ENCODE data around the gene HECW1.

The HECW1 gene

DNA sequence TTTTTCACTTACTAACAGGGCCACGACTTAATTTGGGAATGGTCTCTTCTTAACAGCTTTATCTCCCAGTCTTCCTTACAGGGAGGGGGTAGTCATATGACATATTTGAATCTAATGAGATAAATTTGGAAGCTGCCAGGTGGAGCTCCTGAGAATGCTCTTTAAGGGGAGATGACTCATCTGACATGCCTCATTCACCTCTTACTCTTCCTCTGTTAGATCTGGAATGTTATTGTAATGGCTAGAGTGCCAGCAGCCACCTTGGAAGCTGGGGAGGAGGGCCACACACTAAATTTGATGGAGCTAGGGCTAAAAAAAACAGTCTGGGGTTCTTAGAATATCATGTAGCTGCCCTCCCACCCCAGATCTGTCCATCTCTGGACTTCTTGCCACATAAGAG is 22.7 kb downstream of the HECW1 start (continued):
- TF ChIP-seq, protein P1, sequence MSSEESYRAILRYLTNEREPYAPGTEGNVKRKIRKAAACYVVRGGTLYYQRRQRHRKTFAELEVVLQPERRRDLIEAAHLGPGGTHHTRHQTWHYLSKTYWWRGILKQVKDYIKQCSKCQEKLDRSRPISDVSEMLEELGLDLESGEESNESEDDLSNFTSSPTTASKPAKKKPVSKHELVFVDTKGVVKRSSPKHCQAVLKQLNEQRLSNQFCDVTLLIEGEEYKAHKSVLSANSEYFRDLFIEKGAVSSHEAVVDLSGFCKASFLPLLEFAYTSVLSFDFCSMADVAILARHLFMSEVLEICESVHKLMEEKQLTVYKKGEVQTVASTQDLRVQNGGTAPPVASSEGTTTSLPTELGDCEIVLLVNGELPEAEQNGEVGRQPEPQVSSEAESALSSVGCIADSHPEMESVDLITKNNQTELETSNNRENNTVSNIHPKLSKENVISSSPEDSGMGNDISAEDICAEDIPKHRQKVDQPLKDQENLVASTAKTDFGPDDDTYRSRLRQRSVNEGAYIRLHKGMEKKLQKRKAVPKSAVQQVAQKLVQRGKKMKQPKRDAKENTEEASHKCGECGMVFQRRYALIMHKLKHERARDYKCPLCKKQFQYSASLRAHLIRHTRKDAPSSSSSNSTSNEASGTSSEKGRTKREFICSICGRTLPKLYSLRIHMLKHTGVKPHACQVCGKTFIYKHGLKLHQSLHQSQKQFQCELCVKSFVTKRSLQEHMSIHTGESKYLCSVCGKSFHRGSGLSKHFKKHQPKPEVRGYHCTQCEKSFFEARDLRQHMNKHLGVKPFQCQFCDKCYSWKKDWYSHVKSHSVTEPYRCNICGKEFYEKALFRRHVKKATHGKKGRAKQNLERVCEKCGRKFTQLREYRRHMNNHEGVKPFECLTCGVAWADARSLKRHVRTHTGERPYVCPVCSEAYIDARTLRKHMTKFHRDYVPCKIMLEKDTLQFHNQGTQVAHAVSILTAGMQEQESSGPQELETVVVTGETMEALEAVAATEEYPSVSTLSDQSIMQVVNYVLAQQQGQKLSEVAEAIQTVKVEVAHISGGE (tag by site-specific recombination; conservative IDR thresholded peaks at IDR 0.05; ENCODE audit: low read depth): no peak
- no peak for TF ChIP-seq TRIM28 (IDR thresholded peaks at IDR 0.05; ENCODE audit: borderline replicate concordance, low read length)
- no peak for TF ChIP-seq ZNF132 (tag by site-specific recombination; IDR thresholded peaks at IDR 0.05; ENCODE audit: borderline replicate concordance)

DNA sequence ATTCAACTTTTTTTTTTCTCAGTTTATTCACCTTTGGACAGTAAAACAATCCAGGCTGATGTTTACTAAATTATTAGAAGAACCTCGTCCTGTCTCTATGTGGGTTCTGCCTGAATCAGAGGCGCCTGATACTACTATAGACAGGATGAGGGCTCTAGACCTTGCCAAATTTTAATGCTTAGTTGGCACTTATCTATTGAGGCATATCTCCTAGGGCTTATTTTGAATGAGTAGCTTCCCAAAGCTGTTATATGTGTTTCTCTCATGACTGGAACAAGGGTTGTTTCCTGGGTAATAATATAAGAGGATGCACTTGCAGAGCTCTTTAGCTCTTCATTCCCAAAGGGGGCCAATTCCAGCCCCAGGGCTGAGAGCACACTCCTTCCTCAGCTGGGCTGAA is 23.6 kb downstream of the HECW1 start:
- ChIA-PET CTCF (interaction anchor here (0.6 to 1.1 kb wide), 2 partner anchors 188 to 445 kb away, joined by 3 read pairs; no protein-coding TSS in a partner anchor), POLR2A (no interaction called here)
- Histone ChIP-seq H3K9me3 (ENCODE audit: control insufficient read depth, insufficient read depth, low read depth, low read length) (no peaks in the 10 kb centered on the region), H3K4me3 (ENCODE audit: low read depth, low read length) (no peak overlapping the region), H3K36me3 (ENCODE audit: control insufficient read depth in 2 of 2, insufficient read depth in 1 of 2, low read length in 2 of 2) (no peaks in the 10 kb centered on the region), H3K27ac (ENCODE audit: extremely low read depth, low read depth, low read length) (no peak overlapping the region), H3K4me1 (ENCODE audit: control insufficient read depth, insufficient read depth, low read length) (no peaks in the 10 kb centered on the region)
- TF ChIP-seq, protein P2, sequence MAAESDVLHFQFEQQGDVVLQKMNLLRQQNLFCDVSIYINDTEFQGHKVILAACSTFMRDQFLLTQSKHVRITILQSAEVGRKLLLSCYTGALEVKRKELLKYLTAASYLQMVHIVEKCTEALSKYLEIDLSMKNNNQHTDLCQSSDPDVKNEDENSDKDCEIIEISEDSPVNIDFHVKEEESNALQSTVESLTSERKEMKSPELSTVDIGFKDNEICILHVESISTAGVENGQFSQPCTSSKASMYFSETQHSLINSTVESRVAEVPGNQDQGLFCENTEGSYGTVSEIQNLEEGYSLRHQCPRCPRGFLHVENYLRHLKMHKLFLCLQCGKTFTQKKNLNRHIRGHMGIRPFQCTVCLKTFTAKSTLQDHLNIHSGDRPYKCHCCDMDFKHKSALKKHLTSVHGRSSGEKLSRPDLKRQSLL (tag by site-specific recombination; IDR thresholded peaks at IDR 0.05): no peak
- no peak for TF ChIP-seq ZFP37 (tag by site-specific recombination; IDR thresholded peaks at IDR 0.05)
- no peak for TF ChIP-seq ZNF610 (tag by site-specific recombination; IDR thresholded peaks at IDR 0.05; ENCODE audit: borderline replicate concordance)
- TF ChIP-seq, protein P3, sequence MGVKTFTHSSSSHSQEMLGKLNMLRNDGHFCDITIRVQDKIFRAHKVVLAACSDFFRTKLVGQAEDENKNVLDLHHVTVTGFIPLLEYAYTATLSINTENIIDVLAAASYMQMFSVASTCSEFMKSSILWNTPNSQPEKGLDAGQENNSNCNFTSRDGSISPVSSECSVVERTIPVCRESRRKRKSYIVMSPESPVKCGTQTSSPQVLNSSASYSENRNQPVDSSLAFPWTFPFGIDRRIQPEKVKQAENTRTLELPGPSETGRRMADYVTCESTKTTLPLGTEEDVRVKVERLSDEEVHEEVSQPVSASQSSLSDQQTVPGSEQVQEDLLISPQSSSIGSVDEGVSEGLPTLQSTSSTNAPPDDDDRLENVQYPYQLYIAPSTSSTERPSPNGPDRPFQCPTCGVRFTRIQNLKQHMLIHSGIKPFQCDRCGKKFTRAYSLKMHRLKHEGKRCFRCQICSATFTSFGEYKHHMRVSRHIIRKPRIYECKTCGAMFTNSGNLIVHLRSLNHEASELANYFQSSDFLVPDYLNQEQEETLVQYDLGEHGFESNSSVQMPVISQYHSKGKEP (tag by site-specific recombination; IDR thresholded peaks at IDR 0.05): no peak
- TF ChIP-seq, protein P4, sequence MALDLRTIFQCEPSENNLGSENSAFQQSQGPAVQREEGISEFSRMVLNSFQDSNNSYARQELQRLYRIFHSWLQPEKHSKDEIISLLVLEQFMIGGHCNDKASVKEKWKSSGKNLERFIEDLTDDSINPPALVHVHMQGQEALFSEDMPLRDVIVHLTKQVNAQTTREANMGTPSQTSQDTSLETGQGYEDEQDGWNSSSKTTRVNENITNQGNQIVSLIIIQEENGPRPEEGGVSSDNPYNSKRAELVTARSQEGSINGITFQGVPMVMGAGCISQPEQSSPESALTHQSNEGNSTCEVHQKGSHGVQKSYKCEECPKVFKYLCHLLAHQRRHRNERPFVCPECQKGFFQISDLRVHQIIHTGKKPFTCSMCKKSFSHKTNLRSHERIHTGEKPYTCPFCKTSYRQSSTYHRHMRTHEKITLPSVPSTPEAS (tag by site-specific recombination; IDR thresholded peaks at IDR 0.05): no peak
- TF ChIP-seq, protein P5, sequence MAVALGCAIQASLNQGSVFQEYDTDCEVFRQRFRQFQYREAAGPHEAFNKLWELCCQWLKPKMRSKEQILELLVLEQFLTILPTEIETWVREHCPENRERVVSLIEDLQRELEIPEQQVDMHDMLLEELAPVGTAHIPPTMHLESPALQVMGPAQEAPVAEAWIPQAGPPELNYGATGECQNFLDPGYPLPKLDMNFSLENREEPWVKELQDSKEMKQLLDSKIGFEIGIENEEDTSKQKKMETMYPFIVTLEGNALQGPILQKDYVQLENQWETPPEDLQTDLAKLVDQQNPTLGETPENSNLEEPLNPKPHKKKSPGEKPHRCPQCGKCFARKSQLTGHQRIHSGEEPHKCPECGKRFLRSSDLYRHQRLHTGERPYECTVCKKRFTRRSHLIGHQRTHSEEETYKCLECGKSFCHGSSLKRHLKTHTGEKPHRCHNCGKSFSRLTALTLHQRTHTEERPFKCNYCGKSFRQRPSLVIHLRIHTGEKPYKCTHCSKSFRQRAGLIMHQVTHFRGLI (tag by site-specific recombination; IDR thresholded peaks at IDR 0.05): no peak
- TF ChIP-seq BCL11B (tag by site-specific recombination; IDR thresholded peaks at IDR 0.05; ENCODE audit: low read depth): no peak
- no peak for TF ChIP-seq ZNF184 (tag by site-specific recombination; IDR thresholded peaks at IDR 0.05)
- TF ChIP-seq ZNF624 (tag by site-specific recombination; IDR thresholded peaks at IDR 0.05): no peak
- TF ChIP-seq, protein P6, sequence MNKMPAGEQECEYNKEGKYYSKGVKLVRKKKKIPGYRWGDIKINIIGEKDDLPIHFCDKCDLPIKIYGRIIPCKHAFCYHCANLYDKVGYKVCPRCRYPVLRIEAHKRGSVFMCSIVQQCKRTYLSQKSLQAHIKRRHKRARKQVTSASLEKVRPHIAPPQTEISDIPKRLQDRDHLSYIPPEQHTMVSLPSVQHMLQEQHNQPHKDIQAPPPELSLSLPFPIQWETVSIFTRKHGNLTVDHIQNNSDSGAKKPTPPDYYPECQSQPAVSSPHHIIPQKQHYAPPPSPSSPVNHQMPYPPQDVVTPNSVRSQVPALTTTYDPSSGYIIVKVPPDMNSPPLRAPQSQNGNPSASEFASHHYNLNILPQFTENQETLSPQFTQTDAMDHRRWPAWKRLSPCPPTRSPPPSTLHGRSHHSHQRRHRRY (tag by site-specific recombination; IDR thresholded peaks at IDR 0.05): no peak
- no peak for TF ChIP-seq ZNF140 (tag by site-specific recombination; IDR thresholded peaks at IDR 0.05)
- no peak for TF ChIP-seq ZNF121 (tag by site-specific recombination; IDR thresholded peaks at IDR 0.05)
- TF ChIP-seq ZNF658 (tag by site-specific recombination; IDR thresholded peaks at IDR 0.05): no peak
- TF ChIP-seq ZNF777 (tag by site-specific recombination; IDR thresholded peaks at IDR 0.05; ENCODE audit: borderline replicate concordance): no peak
- TF ChIP-seq, protein P7, sequence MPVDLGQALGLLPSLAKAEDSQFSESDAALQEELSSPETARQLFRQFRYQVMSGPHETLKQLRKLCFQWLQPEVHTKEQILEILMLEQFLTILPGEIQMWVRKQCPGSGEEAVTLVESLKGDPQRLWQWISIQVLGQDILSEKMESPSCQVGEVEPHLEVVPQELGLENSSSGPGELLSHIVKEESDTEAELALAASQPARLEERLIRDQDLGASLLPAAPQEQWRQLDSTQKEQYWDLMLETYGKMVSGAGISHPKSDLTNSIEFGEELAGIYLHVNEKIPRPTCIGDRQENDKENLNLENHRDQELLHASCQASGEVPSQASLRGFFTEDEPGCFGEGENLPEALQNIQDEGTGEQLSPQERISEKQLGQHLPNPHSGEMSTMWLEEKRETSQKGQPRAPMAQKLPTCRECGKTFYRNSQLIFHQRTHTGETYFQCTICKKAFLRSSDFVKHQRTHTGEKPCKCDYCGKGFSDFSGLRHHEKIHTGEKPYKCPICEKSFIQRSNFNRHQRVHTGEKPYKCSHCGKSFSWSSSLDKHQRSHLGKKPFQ (tag by site-specific recombination; IDR thresholded peaks at IDR 0.05): no peak
- no peak for TF ChIP-seq ZNF157 (tag by site-specific recombination; IDR thresholded peaks at IDR 0.05)
- no peak for TF ChIP-seq HOXD13 (CRISPR knock-in tag; IDR thresholded peaks at IDR 0.05; ENCODE audit: borderline replicate concordance)
- no peak for TF ChIP-seq ZNF274 (IDR thresholded peaks at IDR 0.05; ENCODE audit: low read length)
- no peak for TF ChIP-seq ZNF274 (tag by site-specific recombination; IDR thresholded peaks at IDR 0.05; ENCODE audit: borderline replicate concordance)
- no peak for TF ChIP-seq ZNF302 (tag by site-specific recombination; IDR thresholded peaks at IDR 0.05; ENCODE audit: low read depth)
- no peak for TF ChIP-seq ZNF23 (tag by site-specific recombination; IDR thresholded peaks at IDR 0.05; ENCODE audit: borderline replicate concordance)
